Measurements from ENCODE around the gene GRM4.

DNA sequence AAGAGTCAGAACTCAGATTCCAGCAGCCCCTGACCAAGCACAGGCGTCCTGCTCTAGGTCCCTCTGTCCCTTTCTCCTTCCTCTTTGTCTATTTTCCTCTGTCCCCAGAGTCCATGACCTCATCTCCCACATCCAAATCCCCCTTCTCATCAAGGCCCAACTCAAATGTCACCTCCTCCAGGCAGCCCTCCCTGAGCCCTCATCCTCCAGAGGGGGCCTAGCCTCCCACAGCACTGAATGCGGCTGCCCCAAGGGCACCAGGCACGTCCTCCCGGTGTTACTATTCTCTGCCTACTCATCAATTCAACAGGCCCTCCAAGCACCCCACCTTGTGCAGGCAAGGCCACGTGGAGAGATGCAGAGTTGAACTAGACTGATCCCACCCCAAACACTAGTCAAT lies 49.7 kb downstream of the GRM4 start:
- TF ChIP-seq EP300 (IDR thresholded peaks at IDR 0.05): no peak
- TF ChIP-seq, protein P1, sequence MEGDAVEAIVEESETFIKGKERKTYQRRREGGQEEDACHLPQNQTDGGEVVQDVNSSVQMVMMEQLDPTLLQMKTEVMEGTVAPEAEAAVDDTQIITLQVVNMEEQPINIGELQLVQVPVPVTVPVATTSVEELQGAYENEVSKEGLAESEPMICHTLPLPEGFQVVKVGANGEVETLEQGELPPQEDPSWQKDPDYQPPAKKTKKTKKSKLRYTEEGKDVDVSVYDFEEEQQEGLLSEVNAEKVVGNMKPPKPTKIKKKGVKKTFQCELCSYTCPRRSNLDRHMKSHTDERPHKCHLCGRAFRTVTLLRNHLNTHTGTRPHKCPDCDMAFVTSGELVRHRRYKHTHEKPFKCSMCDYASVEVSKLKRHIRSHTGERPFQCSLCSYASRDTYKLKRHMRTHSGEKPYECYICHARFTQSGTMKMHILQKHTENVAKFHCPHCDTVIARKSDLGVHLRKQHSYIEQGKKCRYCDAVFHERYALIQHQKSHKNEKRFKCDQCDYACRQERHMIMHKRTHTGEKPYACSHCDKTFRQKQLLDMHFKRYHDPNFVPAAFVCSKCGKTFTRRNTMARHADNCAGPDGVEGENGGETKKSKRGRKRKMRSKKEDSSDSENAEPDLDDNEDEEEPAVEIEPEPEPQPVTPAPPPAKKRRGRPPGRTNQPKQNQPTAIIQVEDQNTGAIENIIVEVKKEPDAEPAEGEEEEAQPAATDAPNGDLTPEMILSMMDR (IDR thresholded peaks at IDR 0.05): no peak

Data from upper lobe of left lung (tissue), 4 donors.